Stimulated activated CD8-positive, alpha-beta memory T cell treated with anti-CD3 and anti-CD28 coated beads, Interleukin-15, amount 100 ng/mL, for 4 hours (primary cell): ENCODE results near the gene CEP164.

Experiments
- DNase-seq, 2 donors: peaks; one replicate each; pipeline ENCODE4 v3.0.0-alpha.2; 2020; ENCODE audit warnings: low read depth in 2 of 2

Gene CEP164

DNA sequence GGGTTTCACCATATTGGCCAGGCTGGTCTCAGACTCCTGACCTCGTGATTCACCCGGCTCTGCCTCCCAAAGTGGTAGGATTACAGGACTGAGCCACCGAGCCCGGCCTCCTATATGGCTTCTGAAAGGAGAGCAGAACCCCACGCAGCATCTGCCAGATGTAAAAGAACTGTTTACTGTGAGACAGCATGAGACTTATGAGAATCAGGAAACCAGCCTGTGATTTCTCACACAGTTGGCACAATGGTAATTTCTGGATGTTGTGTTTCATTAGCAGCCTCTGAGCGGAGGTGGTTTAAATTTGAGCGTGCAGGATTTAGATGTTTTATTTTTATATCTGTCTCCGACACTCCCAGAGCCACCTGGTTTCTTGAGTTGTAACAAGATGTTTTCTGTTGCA lies 33.8 kb downstream of the CEP164 start:
- DNase-seq, result no peak

DNA sequence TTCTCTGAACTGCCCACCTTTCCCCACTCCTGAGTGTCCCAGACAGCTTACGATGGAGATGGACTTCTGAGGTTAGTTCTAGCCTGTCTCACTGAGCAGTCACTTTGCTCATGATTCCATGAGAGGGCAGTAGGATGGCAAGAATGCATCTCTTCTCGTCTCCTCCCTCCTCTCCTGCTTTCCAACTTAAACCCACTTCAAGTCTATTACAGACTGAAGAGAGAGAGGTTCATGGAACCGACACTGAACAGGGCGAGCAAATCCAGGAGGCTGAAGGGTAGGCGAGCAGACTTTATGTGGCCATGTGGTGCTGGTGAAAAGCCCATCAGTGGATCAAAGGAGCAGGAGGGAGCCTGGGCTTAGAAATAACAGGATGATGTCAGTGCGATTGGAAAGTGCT lies 38.6 kb downstream of the CEP164 start:
- no peak for DNase-seq

GRCh38 chr11:117366875-117367274 lies 39.2 kb downstream of the CEP164 start:
- no peak for DNase-seq

DNA sequence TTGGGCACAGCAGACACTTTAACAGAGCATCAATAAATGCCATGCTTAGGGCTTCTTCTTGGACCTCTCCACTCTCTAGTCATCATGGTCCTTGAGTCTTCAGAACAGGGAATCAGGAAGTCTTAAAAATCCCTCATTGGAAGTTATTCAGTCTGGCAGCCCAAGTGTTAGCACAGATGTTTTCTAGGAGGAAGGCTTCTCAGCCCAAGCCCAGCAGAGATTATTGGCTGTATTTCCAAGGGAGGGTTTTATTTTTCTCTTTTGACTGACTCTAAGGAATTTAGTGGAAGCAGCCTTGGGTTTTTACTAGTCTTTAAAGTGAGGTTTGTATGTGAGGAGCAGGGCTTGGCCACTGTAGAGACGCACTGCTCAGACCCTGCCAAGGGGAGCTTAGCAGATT lies 41.9 kb downstream of the CEP164 start:
- no peak for DNase-seq

DNA sequence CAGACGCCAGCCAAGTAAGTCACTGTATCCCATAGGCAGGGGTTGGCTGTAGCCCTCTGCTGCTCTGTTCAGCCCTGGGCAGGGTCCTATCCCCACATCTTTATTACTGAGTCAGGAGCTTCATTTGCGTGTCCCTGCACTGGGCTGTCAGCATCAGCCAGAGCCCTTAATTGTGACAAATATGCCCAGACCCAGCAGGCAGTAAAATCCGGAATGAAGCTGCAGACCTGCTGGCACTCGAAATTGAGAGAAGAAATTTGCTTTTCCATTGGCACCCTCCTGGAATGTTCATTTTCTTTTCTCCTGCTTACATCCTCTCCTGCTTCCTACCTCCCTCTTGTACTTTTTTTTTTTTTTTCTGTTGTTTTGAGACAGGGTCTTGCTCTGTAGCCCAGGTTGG lies 43.8 kb downstream of the CEP164 start:
- DNase-seq, result no peak

DNA sequence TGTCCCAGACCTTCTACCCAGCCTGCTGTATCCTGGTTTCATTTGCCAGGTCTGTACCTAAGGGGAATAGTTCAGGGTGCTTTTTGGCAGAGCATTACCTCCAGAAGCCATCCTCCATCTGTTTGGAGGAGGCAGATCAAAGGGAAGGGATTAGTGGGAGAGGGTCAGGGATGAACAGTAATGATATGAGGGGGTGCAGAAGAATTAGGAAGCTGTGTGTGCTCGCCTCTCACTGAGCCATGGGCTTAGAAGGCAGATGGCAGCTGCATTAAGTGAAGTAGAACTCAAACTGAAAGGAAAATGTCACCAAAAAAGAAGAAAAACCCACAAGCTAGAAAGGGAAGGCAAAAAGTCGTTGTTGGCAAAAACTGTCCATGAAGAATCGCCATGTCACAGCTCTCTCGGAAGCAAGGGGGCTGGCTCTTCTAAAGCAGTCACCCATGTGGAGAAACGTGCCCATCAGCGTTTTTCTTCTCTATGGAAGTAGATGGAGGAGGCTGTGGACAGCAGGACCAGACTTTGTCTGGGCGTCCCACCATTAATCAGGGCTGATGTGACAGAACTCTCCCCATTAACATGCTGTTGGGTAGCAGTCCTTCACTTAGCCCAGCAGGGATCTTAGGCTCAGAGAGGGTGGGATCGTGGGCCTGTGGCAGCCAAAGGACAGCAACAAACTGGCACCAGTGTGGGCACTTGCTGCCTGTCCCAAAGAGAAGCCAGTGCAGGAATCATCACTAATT lies 46.8 kb downstream of the CEP164 start:
- DNase-seq, result no peak

GRCh38 chr11:117375960-117376359 lies 48.3 kb downstream of the CEP164 start:
- DNase-seq, result no peak

DNA sequence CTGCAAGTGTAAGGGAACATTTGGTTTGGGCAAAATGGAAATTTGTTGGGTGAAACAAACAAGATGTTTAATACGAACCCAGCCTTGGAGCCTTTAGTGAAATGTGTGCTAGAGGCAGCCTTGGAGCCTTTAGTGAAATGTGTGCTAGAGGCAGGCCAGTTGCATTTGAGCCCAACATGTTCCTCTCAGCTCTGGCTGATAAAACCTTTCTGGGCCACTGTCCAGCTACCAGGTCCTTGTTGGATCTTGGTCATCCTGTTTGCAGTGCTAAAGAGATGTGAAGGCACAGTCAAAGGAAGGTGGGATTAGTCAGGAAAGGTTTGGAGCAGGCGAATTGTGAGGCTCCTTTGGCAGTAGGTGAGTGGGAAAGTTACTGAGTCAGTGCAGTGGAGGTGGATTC lies 48.9 kb downstream of the CEP164 start:
- no peak for DNase-seq

DNA sequence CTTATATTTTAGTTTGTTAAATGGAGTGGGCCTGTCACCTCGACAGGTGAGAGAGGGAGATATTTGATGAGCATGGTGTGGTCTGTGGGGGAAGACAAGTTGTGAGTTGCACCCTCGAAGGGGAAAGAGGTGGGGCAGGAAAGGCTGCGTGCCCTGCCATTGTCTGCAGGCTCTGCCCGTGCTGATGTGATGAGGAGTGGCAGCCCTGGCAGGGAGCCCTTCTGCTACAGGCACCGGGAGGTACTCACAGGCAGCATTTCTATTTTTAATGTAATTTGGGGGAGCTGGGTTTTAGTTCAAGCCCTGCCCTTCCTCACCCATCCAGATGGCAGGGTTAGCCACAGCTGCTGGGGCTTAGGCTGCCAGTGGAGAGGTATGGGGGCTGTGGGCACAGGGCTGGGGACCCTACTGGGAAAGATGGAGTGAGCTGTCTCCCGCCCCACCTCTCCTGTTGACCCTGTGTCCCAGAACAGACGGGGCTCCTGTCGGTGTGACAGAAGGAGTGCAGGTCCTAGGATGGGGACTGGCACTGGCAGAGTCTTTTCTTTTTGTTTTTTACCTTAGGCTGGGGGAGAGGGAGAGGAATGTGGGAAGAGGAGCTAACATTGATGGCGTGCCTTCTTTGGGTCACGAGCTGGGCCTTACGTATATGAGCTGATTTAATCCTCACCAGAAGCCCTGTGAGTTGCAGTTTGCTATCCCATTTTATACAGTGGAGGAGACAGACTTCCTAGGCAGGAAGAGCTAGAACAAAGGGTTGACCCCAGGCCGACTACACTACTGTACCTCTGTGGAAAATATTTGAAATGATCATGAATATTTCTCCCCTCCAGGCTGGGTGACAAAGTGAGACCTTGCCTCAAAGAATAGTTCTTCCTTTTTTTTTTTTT lies 51.6 kb downstream of the CEP164 start:
- DNase-seq, result no peak

GRCh38 chr11:117380676-117381075 lies 53.0 kb downstream of the CEP164 start:
- DNase-seq, result no peak

- no peak for DNase-seq
Measured at GRCh38 chr11:117381481-117382387, 54.1 kb downstream of the CEP164 start.

GRCh38 chr11:117382746-117383145 lies 55.1 kb downstream of the CEP164 start:
- DNase-seq, result no peak

DNA sequence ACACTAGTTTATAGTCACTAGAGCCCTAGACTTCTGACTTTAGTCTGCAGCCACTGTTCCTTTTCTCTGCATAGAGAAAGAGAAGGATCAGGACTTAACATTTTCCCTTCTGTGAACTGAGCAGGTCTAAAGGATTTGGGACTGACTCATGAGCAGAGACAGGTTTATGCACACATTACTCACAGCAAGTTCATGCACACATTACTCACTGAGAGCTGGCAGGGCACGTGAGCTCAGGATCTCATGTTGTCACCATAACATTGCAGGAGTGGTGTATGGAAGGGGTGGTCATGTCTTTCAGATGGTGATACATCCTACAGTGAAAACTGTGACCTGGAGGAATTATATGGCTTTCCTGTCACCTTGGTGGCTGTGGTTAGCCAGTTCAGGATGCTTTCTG lies 56.4 kb downstream of the CEP164 start:
- DNase-seq, result no peak

DNA sequence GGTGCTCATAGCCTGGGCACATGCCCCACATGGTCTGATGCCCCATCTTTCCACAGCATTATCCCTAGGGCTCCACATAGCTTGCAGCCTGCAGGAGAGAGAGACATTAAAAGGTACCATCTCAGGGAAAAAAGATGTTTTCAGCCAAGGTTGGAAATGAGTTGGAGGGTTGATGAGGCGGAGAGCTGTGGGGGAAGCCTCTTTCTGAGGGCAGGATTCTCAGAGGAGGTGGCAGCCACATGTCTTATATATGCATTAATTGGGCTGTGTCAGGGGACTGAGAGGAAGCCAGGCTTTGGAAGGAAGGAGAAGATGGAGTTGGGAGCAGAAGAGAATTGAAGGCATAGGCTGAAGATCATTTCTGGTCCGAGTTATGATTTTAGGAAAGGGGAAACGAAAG lies 57.8 kb downstream of the CEP164 start:
- no peak for DNase-seq

GRCh38 chr11:117385906-117386305 lies 58.3 kb downstream of the CEP164 start:
- no peak for DNase-seq

- no peak for DNase-seq
Measured at GRCh38 chr11:117387992-117388755, 60.5 kb downstream of the CEP164 start.

DNA sequence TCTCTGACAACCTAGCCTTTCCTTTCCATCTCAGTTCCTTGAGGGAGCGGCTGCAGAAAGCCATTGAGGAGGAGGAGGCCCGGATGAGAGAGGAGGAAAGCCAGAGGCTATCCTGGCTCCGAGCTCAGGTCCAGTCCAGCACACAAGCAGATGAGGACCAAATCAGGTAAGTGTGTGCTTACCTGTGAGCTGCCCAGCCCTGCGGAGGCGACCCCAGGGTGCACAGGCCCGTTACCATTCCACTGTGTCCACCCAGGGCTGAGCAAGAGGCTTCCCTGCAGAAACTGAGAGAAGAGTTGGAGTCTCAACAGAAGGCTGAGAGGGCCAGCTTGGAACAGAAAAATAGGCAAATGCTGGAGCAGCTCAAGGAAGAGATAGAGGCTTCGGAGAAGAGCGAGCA lies 63.1 kb downstream of the CEP164 start:
- DNase-seq, result no peak

DNA sequence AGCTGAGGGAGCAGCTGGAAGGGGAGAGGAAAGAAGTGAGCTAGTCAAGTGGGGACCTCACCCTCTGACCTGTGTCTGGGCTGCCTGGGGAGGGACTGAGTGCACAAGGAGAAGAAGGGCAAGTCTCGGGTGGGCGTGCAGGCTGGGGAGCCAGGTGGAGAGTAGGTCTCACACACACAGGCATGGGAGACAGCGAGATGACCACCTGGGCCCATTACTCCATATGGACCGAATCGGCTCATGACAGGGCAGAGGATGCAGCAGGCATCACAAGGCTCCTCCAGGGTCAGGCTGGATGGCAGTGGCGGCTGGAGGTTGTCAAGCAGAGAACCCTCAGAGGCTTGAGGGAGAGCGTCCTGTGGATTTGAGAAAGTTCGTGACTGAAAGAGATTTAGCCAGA lies 63.5 kb downstream of the CEP164 start:
- DNase-seq, result no peak

DNA sequence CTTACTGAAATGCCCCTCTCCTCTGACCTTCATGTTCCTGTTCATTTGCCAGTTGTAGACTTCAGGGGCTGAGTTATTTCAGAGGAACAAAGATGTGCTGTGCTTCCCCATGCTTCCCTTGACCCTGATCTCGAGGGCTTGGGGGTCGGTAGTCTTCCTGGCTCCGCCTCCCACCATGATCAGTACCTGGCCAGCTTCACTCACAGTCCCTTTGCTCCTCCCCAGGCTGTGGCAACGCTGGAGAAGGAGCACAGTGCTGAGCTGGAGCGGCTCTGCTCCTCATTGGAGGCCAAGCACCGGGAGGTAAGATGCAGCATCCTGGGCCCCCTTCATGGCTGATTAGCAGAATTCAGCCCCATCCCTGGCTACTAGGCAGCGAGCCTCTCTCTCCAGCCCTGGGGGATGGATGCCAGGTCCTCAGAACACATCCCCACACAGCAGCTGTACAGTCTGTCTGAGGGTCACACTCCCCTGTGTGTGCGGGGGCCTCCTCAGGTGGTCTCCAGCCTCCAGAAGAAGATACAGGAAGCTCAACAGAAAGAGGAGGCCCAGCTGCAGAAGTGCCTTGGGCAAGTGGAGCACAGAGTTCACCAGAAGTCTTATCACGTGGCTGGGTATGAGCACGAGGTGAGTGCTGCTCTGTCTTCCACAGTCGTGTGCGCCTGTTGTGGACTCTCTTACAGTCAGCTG lies 64.5 kb downstream of the CEP164 start:
- DNase-seq, result no peak

DNA sequence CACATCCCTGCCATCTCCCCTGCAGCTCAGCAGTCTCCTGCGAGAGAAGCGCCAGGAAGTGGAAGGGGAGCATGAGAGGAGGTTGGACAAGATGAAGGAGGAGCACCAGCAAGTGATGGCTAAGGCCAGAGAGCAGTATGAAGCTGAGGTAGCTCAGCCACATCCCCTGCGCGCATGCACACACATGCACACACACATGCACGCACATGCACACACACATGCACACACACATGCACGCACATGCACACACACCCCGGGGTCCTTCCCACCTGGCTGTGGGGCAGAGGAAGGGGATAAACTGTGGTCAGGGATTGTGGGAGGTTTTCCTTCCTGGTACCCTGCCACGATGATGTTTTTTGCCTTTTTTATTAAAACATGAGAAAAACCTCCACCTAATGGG lies 65.3 kb downstream of the CEP164 start:
- DNase-seq, result no peak
